B cell (primary cell): ENCODE data around the gene ZBTB44.

ENCODE experiments used
- CTCF ChIP-seq: fragments of 200-600 bp; IDR thresholded peaks from one replicate; pipeline ENCODE4 v1.8.0; 2022; ENCODE audit warnings: antibody characterized with exemption, mild to moderate bottlenecking
- EZH2 ChIP-seq: IDR thresholded peaks from 2 replicates; pipeline ENCODE4 v1.6.1; 2012; ENCODE audit warnings: borderline replicate concordance, low read depth, mild to moderate bottlenecking, moderate library complexity, low read length; ENCODE audit not compliant: insufficient read depth, poor library complexity, severe bottlenecking

GRCh38 chr11:130214861-130215530 is 99.7 kb downstream of the ZBTB44 start:
- TF ChIP-seq CTCF (no peak), EZH2 (no peak)
